Muscle of leg (tissue), 11 donors: ENCODE measurements around the gene MYRF. TPM values are rescaled to one million over a fixed set of nuclear protein-coding genes. Genes with fewer than 3 reads are reported as not detected.

Experiments used
- DNase-seq: peaks from one replicate; pipeline ENCODE4 v3.0.0; 2013
- H3K27ac ChIP-seq: one replicate; pipeline ENCODE4 v1.5.1; 2013; ENCODE audit warnings: mild to moderate bottlenecking, low read length, control low read depth
- H3K27me3 ChIP-seq: one replicate; pipeline ENCODE4 v1.6.1; 2013; ENCODE audit warnings: low read length; ENCODE audit not compliant: control insufficient read depth, insufficient read depth
- H3K36me3 ChIP-seq: one replicate; pipeline ENCODE4 v1.6.1; 2013; ENCODE audit warnings: low read length; ENCODE audit not compliant: control insufficient read depth, insufficient read depth
- H3K4me1 ChIP-seq: one replicate; pipeline ENCODE4 v1.6.1; 2013; ENCODE audit warnings: low read length; ENCODE audit not compliant: control insufficient read depth, insufficient read depth
- H3K4me3 ChIP-seq: one replicate; pipeline ENCODE4 v1.5.1; 2013; ENCODE audit warnings: low read length, control low read depth
- H3K9me3 ChIP-seq: replicated peaks from 2 replicates; pipeline ENCODE4 v1.6.1; 2013; ENCODE audit warnings: low read depth, low read length; ENCODE audit not compliant: control insufficient read depth
- WGBS: methylation state at CpG from one replicate; pipeline ENCODE4 v1.1.5; 2013; ENCODE audit warnings: missing lambda C conversion rate; ENCODE audit not compliant: insufficient coverage; 5-methylcytosine and 5-hydroxymethylcytosine counted together
- polyA plus RNA-seq, 8 donors: library from polyadenylated mRNA; unstranded; fragments of 120-200 nt; gene quantifications; one replicate each; pipeline versions ENCODE4 v1.2.1 to v1.2.3, GENCODE V29; 2013; ENCODE audit warnings: inconsistent platforms in 1 of 8, low replicate concordance in 1 of 8; ENCODE audit not compliant: insufficient read length in 8 of 8, insufficient read depth in 1 of 8
- total RNA-seq: library from RNA; stranded (reverse); fragments of 120-200 nt; gene quantifications from one replicate; pipeline ENCODE4 v1.2.4, GENCODE V29; 2013

Gene MYRF
- total and polyA plus RNA-seq, 9 donors = 0.49 to 3.3 (median 1.3) TPM

- Histone ChIP-seq H3K4me3 (peak overlapping the region; percentile 21), H3K4me1 (peaks cover 42% of the 10 kb centered on the region), H3K27ac (peak overlapping the region; percentile 21), H3K36me3 (peaks cover 21% of the 10 kb centered on the region), H3K27me3 (no peaks in the 10 kb centered on the region), H3K9me3 (no peaks in the 10 kb centered on the region)
- peak; percentile 38 for DNase-seq
- 13% methylated on average over 6 of the region's 9 CpGs for WGBS
Observed at GRCh38 chr11:61718046-61718531, 34.3 kb upstream of the MYRF start.

- peak overlapping the region; percentile 53 for H3K4me3 ChIP-seq
- no peaks in the 10 kb centered on the region for H3K9me3 ChIP-seq
- H3K27ac ChIP-seq = peak overlapping the region; percentile 59
- H3K4me1 ChIP-seq = peaks cover 37% of the 10 kb centered on the region
- WGBS = 11% methylated on average over 18 of the region's 21 CpGs
- peak; percentile 89 for DNase-seq
- H3K36me3 ChIP-seq = peaks cover 27% of the 10 kb centered on the region
- no peaks in the 10 kb centered on the region for H3K27me3 ChIP-seq
Observed at GRCh38 chr11:61718621-61719302, 33.7 kb upstream of the MYRF start.

- Histone ChIP-seq H3K4me1 (peaks cover 35% of the 10 kb centered on the region), H3K27me3 (no peaks in the 10 kb centered on the region), H3K4me3 (no peak overlapping the region), H3K27ac (no peak overlapping the region), H3K36me3 (peaks cover 39% of the 10 kb centered on the region), H3K9me3 (no peaks in the 10 kb centered on the region)
- DNase-seq = no peak
- WGBS = 90% methylated on average over 6 of the region's 12 CpGs
Observed at GRCh38 chr11:61719978-61720377, 32.5 kb upstream of the MYRF start.

- H3K4me1 ChIP-seq = peaks cover 35% of the 10 kb centered on the region
- DNase-seq = no peak
- WGBS = 87% methylated on average over 17 of the region's 20 CpGs
- no peak overlapping the region for H3K4me3 ChIP-seq
- no peaks in the 10 kb centered on the region for H3K27me3 ChIP-seq
- peaks cover 44% of the 10 kb centered on the region for H3K36me3 ChIP-seq
- no peak overlapping the region for H3K27ac ChIP-seq
- H3K9me3 ChIP-seq = no peaks in the 10 kb centered on the region
Observed at GRCh38 chr11:61720597-61720996, 31.8 kb upstream of the MYRF start.

- DNase-seq = no peak
- Histone ChIP-seq H3K27me3 (no peaks in the 10 kb centered on the region), H3K36me3 (peaks cover 70% of the 10 kb centered on the region), H3K9me3 (no peaks in the 10 kb centered on the region), H3K27ac (no peak overlapping the region), H3K4me1 (peaks cover 19% of the 10 kb centered on the region), H3K4me3 (no peak overlapping the region)
- 71% methylated on average over 9 of the region's 9 CpGs for WGBS
Observed at GRCh38 chr11:61724437-61724836, 28.0 kb upstream of the MYRF start.

- H3K9me3 ChIP-seq = no peaks in the 10 kb centered on the region
- peaks cover 16% of the 10 kb centered on the region for H3K4me1 ChIP-seq
- WGBS = 66% methylated on average over 10 of the region's 12 CpGs
- H3K27ac ChIP-seq = no peak overlapping the region
- H3K36me3 ChIP-seq = peaks cover 72% of the 10 kb centered on the region
- H3K4me3 ChIP-seq = no peak overlapping the region
- no peak for DNase-seq
- H3K27me3 ChIP-seq = no peaks in the 10 kb centered on the region
Observed at GRCh38 chr11:61725781-61726231, 26.6 kb upstream of the MYRF start.

- WGBS = 88% methylated on average over 13 of the region's 13 CpGs
- H3K4me3 ChIP-seq = no peak overlapping the region
- peaks cover 25% of the 10 kb centered on the region for H3K4me1 ChIP-seq
- H3K36me3 ChIP-seq = peaks cover 74% of the 10 kb centered on the region
- no peaks in the 10 kb centered on the region for H3K27me3 ChIP-seq
- DNase-seq = no peak
- H3K27ac ChIP-seq = no peak overlapping the region
- no peaks in the 10 kb centered on the region for H3K9me3 ChIP-seq
Observed at GRCh38 chr11:61726775-61727174, 25.7 kb upstream of the MYRF start.

- Histone ChIP-seq H3K4me1 (peaks cover 32% of the 10 kb centered on the region), H3K4me3 (no peak overlapping the region), H3K27ac (peak overlapping the region; percentile 55), H3K36me3 (peaks cover 71% of the 10 kb centered on the region), H3K9me3 (no peaks in the 10 kb centered on the region), H3K27me3 (no peaks in the 10 kb centered on the region)
- DNase-seq = no peak
- 69% methylated on average over 2 of the region's 3 CpGs for WGBS
Observed at GRCh38 chr11:61727401-61727811, 25.0 kb upstream of the MYRF start.

DNA sequence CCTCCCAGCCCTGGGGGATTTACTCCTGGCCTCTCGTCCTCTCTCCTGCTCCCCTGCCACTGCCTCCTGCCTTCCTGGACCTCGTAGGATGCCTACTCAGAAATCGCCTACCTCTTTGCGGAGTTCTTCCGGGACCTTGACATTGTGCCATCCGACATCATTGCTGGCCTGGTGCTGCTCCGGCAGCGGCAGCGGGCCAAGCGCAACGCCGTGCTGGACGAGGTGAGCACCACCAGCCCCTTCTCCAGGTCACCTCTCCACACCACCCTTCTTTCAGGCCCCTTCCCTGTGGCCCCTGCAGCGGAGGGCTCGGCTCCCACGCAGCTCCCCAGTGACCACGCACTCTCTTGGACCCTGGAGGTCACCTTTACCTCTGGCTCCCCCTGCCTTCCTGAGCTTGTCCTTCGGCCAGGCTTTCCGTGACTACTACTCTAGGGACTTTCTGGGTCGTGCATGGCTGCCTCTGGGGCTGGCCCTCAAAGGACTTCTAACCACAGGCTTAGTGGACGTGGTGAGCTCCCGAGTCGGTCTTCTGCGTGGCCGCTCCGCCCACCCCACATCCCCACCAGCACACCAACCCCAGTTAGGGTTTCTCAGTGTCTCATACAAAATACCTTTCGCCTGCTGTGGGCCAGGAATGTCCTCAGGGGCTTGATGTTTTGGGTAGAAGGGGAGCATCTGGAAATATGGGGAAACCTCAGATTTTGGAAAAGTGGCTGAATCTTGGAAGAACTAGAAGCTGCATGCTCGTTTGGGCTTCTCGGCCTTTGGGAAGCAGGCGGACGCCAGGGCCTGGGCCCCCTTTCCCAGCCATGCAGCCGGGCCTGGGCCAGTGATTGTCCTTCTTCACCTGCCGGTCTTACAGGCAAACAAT, 24.1 kb upstream of the MYRF start:
- no peaks in the 10 kb centered on the region for H3K27me3 ChIP-seq
- peaks cover 66% of the 10 kb centered on the region for H3K36me3 ChIP-seq
- WGBS = 84% methylated on average over 26 of the region's 33 CpGs
- H3K27ac ChIP-seq = no peak overlapping the region
- DNase-seq = no peak
- no peaks in the 10 kb centered on the region for H3K9me3 ChIP-seq
- H3K4me1 ChIP-seq = peaks cover 41% of the 10 kb centered on the region
- no peak overlapping the region for H3K4me3 ChIP-seq

DNA sequence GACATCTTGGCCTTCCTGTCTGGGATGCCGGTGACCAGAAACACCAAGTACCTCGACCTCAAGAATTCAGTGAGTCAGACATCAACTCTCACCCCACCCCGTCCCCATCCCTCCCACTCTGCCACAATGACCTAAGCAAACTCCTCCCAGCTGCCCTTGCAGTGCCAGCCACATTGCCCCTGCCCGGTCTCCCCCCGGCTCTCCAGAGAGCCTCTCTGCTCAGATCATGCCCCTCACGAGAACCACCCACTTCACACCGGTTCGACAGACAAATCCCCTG, 23.6 kb upstream of the MYRF start:
- Histone ChIP-seq H3K4me3 (no peak overlapping the region), H3K9me3 (no peaks in the 10 kb centered on the region), H3K36me3 (peaks cover 61% of the 10 kb centered on the region), H3K27me3 (no peaks in the 10 kb centered on the region), H3K4me1 (peaks cover 45% of the 10 kb centered on the region), H3K27ac (no peak overlapping the region)
- no peak for DNase-seq
- 77% methylated on average over 8 of the region's 8 CpGs for whole genome bisulfite sequencing
